GM12891 (cell line): ENCODE measurements around the gene NT5C.
A peak's percentile ranks its signal among the peaks of the same experiment; 100 is the strongest.
"Not testable (repeated sequence)": the region's sequence is repeated elsewhere in the genome, so short reads cannot be mapped to it uniquely, and the experiment has no call there.

ENCODE experiments used
- DNase-seq: peaks from one replicate; pipeline ENCODE4 v3.0.0; 2011; ENCODE audit warnings: low spot score; ENCODE audit not compliant: insufficient read length
- FAIRE-seq: peaks from 2 replicates; lab custom pipeline; 2011; peaks lifted over from hg19 to GRCh38; lab: Jason Lieb, UNC
- PAX5 ChIP-seq: IDR thresholded peaks from 2 replicates; pipeline ENCODE4 v1.6.1; 2011; ENCODE audit warnings: low read length, moderate library complexity, mild to moderate bottlenecking; ENCODE audit not compliant: insufficient read depth, severe bottlenecking
- POLR2A ChIP-seq: IDR thresholded peaks from 2 replicates; pipeline ENCODE4 v1.6.1; 2011; ENCODE audit warnings: low read depth, low read length, control low read depth
- POLR2AphosphoS5 ChIP-seq: IDR thresholded peaks from 2 replicates; pipeline ENCODE4 v1.6.1; 2011; ENCODE audit warnings: low read depth, low read length, control low read depth
- POU2F2 ChIP-seq: IDR thresholded peaks from 2 replicates; pipeline ENCODE4 v1.6.1; 2011; ENCODE audit warnings: low read depth, mild to moderate bottlenecking, control low read depth, low read length, moderate library complexity
- SPI1 ChIP-seq: IDR thresholded peaks from 2 replicates; pipeline ENCODE4 v1.6.1; 2011; ENCODE audit warnings: low read depth, low read length, control low read depth
- TAF1 ChIP-seq: IDR thresholded peaks from 2 replicates; pipeline ENCODE4 v1.6.1; 2011; ENCODE audit warnings: low read depth, low read length, control low read depth

The NT5C gene

GRCh38 chr17:75130632-75131277 lies 787 bp downstream of the NT5C start:
- DNase-seq, result peak; percentile 57
- no peak for TF ChIP-seq PAX5
- no peak for TF ChIP-seq SPI1
- no peak for TF ChIP-seq POU2F2
- no peak for TF ChIP-seq TAF1
- no peak for FAIRE-seq

GRCh38 chr17:75130059-75130631 lies 1.4 kb downstream of the NT5C start:
- FAIRE-seq (no peak), DNase-seq (no peak)
- TF ChIP-seq SPI1 (no peak), POLR2A (no peak), POLR2AphosphoS5 (no peak), POU2F2 (no peak), PAX5 (no peak), TAF1 (no peak)

DNA sequence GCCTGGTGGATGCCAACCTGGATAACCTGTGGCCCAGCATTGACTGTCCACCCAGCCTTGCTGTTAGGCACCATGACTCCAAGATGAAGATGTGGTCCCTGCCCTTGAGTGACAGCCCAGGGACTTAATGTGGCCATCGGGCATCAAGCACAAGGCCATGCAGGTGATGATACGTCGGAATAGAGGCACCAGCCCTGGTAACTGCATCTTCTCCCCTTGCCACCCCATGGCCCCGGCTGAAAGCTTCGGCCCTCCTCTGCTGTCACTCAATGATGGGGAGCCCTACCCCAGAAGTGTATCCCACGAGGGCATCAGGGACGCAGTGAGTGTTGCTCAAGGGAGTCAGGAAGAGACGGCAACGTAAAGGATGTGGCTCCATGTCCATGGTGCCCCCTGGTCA lies 2.0 kb downstream of the NT5C start:
- DNase-seq, result no peak
- FAIRE-seq, result no peak
- TF ChIP-seq PAX5 (no peak), POLR2A (peak; percentile 19; the same call in 1 of the 2 replicates)

GRCh38 chr17:75128694-75129505 lies 2.6 kb downstream of the NT5C start:
- DNase-seq (no peak), FAIRE-seq (no peak)
- no peak for TF ChIP-seq SPI1
- no peak for TF ChIP-seq POU2F2
- peak; percentile 48; the same call in 1 of the 2 replicates for TF ChIP-seq POLR2AphosphoS5
- no peak for TF ChIP-seq PAX5
- TF ChIP-seq POLR2A, result no peak
- TF ChIP-seq TAF1, result no peak

DNA sequence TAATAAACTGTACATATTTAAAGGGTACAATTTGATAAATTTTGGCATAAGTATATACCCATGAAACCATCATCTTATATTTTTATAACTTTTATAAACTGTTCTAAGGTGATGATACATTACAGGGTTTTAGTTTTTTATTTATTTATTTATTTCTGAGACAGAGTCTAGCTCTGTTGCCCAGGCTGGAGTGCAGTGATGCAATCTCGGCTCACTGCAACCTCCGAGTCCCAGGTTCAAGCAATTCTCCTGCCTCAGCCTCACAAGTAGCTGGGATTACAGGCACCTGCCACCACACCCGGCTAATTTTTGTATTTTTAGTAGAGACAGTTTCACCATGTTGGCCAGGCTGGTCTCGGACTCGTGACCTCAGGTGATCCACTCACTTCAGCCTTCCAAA lies 3.6 kb downstream of the NT5C start:
- FAIRE-seq, DNase-seq: not testable (repeated sequence)

- TF ChIP-seq SPI1 (no peak), TAF1 (no peak), PAX5 (no peak), POU2F2 (no peak), POLR2A (no peak), POLR2AphosphoS5 (no peak)
- FAIRE-seq, result no peak
- DNase-seq, result no peak
Measured at GRCh38 chr17:75126954-75127353, 4.6 kb downstream of the NT5C start.

DNA sequence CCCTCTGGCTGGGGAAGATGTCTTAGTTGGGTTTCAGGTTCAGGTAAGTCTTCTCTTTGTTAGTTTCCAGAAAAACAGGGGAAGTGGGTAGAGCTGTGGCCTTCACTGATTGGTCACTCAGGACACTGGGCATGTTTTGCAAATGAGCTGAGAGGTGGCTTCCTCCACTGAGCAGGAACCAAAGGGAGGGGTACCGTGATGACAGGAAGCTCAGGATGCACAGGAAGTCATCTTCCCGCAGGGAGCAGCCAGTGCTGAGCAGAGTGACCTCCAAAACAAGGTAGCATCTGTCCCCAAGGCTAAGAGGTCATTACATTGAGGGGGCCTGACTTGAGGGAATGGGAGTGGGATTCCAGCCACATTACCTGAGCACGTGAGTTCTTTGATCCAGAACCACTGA lies 5.6 kb downstream of the NT5C start:
- peak; percentile 53 for TF ChIP-seq SPI1
- TF ChIP-seq POU2F2, result no peak
- peak; percentile 25; the same call in 1 of the 2 replicates for TF ChIP-seq POLR2A
- DNase-seq (no peak), FAIRE-seq (peak; percentile 23)

DNA sequence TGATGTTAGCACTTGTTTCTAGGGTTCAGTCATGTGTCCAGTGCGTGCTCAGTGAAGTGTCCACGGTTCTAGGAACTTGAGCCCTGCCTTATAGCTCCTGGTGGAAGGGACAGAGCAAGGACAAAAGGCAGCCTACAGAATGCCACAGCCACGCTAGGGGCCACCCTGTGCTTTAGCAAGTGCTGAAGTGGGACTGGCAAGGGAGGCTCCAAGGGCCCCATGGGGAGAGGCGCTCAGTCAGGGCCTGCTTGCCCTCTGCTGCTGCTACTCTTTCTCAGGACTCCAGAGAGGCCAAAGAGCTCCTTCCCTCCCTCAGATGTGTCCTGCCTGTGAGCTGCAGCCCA lies 6.8 kb downstream of the NT5C start:
- TF ChIP-seq POLR2A (no peak), POLR2AphosphoS5 (no peak), POU2F2 (no peak), TAF1 (no peak), PAX5 (no peak), SPI1 (no peak)
- FAIRE-seq (no peak), DNase-seq (no peak)

DNA sequence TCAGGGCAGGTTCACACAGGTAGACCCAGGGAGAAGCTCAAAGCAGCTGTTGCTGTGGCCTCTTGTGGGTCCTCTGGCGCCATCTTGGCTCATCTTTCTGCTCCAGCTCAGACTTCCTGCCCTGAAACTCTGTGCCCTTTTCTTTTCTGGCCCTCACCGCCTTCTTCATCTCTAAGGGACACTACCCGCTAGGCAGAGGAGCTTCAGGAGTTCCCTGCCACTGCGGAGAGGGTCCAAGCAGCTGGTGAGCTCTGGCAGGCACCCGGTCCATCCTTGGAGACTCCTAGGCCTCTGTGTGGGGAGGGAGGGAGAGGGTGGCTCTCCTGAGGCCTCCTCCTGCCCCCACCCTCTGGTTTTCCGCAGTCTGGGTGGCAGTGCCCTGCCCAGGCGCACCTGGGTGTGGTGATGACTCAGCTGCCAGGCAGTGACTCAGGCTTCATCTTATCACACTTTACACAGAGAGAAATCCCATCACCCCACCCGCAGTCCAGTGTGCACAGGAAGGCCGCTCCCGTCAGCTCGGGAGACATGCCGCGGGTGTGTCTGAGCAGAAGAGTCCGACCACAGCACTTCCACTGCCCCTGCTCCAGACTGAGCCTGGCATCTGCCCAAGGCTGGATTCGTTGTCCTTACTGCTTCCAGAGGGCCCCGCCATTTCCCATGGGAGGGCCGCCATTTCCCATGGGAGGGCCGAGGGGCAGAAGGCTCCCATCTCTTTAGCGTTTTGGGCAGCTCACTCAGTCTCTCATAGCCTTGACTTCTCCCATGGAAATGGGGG lies 7.3 kb downstream of the NT5C start:
- DNase-seq (no peak), FAIRE-seq (no peak)
- no peak for TF ChIP-seq POLR2AphosphoS5
- TF ChIP-seq POLR2A, result 0 out of 2 replicates have a peak, but pooled peaks have one; percentile 11

GRCh38 chr17:75118307-75118706 lies 13.2 kb downstream of the NT5C start:
- FAIRE-seq (no peak), DNase-seq (no peak)
- no peak for TF ChIP-seq POLR2AphosphoS5
- no peak for TF ChIP-seq TAF1
- no peak for TF ChIP-seq SPI1
- no peak for TF ChIP-seq POU2F2
- no peak for TF ChIP-seq POLR2A
- no peak for TF ChIP-seq PAX5
